ENCODE measurements around the gene PURA.

PURA gene

DNA sequence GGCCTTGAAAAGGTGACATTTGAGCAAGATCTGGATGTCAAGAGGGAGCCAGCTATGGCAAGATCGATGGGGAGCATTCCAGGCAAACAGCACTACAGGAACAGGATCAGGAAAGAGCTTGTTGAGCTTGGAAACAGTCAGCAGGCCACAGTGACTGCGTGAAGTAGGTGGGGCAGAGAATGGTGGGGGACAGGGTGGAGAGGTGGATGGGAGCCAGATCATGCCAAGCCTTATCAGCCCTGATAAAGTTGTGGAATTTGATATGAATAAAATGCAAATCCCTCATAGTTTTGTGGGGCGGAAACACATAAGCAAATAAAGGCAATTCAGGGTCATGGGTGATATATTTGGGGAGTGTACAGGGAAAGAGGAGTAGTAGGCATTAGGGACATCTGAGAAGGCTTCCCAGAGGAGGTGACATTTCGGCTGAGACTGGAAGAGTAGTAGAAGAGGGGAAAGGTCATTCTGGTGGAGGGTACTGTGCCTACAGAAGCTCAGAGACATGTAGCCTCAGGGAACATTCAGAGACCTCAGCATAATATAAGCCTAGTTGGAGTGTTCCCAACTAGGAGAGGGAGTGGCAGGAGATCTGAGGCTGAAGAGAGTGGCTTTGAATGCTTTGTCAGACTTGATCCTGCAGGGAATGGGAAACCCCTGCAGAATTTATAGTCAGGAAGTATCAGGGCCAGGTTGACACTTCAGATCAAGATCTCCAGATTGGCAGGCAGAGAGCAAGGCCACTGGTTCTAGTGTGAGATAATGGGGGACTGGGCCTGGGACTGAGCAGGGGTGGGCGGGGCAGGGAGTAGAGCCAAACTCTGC lies 51.4 kb downstream of the PURA start:
- no peak for FAIRE-seq

DNA sequence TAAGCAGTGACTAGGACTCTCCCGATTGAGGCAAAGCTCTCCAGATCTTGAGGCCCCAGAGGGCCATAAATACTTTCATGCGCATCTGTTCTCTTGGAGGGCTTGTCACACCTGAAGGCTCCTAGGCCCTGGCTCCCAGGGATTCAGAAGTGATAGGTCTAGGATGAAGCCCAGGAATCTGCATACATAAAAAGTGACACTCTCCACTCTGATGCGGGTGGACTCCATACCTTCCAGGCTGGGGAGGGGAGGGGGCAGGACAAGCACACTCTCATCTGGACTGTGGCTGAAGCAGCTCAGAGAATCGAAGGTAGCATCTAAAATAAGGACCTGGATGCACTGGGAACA lies 52.0 kb downstream of the PURA start:
- FAIRE-seq = no peak

DNA sequence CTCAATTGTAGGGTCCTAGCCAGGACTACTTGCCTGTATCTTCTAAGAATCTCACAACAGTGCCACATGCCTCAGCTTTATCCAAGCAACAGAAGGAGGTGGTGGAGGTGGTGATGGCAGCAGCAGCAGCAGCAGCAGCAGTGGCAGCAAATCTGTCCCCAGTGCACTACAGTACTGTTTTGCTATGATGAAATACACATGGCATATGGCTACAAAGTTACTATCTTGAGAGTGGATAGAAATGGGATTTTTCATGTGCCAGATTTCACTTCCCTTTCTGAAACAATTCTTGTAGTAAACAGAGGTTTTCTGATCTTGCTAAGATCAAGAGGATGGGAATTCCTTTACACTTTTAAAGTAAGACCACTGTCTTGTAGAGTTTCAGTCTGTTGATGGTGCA lies 53.0 kb downstream of the PURA start:
- FAIRE-seq = no peak

DNA sequence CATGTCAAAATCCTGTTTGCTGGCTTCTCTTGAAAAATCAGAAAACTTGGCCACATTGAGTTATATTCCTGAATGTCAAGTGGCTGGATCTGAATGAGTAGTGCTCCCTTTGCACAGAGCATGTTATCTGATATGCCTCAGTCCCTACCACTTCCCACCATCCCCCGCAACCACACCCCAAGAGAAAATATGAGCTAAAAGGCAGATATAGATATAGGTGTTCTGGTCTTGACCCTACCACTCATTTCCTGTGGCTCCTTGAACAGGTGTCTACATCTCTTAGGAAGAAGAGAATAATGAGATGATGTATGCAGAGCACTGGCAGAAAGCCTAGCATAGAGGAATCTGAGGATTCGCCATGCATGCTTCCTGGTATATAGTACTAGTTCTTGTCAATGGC lies 54.5 kb downstream of the PURA start:
- FAIRE-seq = no peak

DNA sequence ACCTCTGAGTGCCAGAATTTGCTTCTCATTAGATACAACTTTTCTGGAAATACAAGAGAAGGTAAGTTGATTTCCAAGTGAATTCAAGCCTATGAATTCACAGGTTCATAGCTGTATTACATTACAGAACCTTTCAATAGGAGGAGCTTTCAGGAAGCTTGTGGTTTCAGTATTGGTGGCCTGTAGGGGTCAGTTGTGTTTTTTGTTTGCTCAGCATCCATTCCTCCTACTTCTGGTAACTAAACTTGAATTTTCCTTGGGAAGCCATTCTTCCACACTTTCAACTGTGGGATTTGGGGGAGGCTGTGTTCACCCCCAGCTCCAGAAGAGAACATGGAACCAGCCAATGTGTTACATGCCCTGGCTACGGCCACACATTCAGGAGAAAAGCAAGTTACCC lies 55.5 kb downstream of the PURA start:
- no peak for FAIRE-seq

DNA sequence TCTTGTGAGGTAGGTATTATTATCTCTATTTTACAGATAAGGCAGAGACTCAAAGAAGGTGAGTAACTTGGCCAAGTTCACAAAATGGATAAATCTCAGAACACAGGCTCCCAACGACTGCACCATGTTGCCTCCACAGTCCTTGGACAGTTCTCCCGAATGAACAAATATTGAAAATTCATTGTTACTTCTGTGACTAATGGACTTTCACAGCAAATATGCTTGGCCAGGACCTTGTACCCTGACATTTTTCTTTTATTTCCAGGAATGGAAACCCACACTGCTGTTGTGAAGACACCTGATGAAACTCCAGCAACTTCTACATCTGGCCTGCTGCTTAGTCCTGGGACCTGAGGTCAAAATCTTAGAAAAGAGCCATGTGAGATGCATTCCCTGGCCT lies 58.6 kb downstream of the PURA start:
- FAIRE-seq = no peak

DNA sequence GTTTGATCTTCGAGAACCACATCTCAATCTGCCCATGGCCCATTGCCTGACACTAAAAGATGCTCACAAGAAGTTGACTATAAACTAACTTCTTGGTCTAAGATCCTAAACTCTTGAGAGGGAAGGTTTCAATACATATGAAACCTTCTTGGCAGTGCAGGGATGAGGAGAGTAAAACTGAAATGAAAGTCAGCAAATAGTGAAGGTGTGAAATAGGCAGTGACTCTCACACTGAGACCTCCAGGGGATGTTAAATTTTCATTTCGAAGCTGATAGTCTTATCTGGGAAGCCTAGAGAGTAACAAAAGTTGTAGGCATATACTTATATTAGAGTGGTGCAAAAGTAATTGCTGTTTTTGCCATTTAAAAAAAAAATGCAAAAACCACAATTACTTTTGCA lies 60.1 kb downstream of the PURA start:
- no peak for FAIRE-seq

DNA sequence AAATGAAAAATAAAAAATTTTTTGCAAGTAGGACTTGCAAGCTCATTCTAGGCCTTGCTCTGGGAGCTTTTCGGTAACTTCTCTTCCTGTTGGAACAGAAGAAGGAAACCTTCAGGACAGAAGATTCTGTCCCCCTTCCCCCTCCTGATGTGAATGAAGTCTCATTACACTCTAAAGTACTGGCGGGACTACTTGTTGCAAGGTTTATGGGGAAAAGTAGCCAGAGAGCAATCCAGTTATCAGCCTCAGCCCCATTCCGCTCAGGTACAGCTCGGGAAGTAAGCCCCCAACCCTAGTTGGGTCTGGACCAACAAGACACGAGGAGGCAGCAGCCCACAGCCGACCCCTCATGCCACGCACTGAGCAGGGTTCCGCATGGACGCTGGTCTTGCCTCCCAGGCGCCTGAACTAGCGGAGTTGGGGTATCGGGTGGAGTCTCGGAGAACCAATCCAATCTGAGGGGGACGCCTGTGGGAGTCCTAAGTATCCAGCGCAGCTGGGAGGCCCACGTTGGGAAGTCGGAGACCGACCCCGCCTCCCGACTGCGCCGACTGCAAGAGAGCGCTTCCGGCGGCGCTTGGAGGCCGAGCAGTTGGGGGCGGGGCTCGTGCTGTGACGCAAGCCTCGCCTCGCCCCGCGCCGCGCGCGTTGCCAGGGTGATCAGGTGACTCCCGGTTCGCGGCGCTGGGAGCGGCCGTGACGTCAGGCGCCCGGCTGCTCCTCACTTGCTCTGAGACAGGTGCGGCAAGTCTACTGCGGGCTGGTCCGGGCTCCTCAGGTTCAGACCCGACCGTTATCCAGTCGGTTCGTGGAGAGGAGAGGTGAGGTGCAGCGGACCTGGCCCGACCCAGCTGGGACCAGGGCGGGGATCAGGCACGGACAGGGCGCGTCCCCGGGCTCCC lies 60.8 kb downstream of the PURA start, which contains the start of gene CYSTM1:
Gene CYSTM1 (plus strand): TSS at position 724 of the 902 bp plus-strand sequence. CDS start 19,278 bp downstream, outside the sequence.
- FAIRE-seq = no peak
